Ramos (cell line): Measurements from ENCODE around the gene GORAB.

ENCODE experiments used
- in situ Hi-C: fragments of 300-500 bp; cut with MboI; formaldehyde crosslinking; loops from one replicate; pipeline ENCODE4 v1.14.3; 2022; ENCODE audit warnings: low sequenced_read_pairs; ENCODE audit not compliant: unreplicated experiment

GORAB gene

GRCh38 chr1:170536924-170537551 is 5.1 kb downstream of the GORAB start:
- in situ Hi-C loops: no loop called here

DNA sequence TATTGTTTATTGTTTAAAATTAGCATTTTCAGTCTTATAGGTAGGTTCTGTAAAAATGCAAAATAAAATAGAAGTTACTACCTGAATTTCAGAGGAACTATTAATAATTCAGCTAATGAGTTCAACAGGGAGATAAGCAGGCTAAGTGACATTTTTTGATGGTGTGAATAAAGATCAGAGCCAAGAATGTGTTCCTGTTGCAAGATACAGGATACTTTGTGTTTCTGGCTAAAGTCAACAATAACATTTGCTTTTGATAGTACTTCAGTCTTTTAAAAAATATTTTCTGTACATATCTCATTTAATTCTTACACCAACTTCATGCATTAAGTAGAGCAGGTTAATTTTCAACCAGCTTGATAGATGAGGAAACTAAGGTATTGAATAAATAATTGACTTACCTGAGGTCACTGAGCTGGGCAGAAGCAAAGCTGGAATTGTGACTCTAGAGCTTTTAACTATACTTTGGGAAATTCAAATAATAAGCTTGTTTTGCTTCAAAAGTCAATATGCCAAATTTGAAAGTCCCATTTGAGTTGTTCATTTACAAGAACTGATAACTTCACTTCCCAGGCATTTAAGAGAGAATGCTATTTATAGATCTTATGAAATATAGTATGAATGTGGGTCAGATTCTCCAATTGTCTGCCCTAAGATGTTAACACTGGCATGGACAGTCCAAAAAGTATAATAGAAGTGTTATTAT is 6.0 kb downstream of the GORAB start:
- in situ Hi-C loops: no loop called here

DNA sequence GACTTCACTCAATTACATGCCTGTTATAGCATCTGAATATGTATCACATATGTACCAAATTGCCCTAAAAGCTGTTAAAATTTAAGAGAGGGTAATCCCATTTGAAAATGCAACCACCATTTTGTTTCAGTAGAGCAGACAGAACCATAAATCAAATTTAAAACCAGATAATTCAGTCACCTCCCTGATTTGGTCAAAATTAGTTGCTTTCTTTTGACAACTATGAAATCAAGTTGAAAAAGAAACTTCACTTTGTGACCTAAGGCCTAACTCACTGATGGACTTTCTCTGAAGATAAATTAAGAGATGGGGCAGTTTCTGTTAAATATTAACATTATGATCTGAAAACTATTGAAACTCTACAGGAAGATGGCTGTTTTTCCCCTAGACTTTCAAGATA is 6.7 kb downstream of the GORAB start:
- in situ Hi-C loops: no loop called here

DNA sequence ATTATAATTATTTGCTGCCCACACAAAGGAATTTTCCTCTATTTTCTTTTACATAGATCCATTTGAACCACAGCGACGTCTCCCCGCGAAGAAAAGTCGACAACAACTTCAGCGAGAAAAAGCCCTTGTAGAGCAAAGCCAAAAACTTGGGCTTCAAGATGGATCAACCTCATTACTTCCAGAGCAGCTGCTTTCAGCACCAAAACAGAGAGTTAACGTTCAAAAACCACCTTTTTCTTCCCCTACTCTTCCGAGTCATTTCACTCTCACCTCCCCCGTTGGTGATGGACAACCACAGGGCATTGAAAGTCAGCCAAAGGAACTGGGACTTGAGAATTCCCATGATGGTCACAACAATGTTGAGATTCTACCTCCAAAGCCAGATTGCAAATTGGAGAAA is 7.2 kb downstream of the GORAB start:
- in situ Hi-C loops: no loop called here

- in situ Hi-C loops: no loop called here
These were observed 12.7 kb downstream of the GORAB start for GRCh38 chr1:170544624-170545023.

DNA sequence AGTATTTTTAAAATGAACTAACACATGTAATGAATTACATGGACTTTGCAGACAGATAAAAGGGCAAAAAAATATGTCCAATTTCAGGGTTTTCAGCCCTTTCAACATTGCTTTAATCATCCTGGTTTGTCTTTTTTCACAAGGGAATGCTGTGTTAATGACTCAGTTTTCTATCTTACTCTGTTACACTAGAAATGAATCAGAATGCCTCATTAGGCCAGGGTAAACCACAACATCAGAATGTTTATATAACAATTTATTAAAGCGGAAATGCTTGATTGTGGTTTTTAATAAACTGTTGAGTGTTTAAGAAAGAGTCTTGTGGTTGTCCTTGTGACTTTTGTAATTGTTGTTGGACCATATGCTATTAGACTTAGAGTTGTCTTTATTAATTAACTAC is 13.5 kb downstream of the GORAB start:
- in situ Hi-C loops: no loop called here

DNA sequence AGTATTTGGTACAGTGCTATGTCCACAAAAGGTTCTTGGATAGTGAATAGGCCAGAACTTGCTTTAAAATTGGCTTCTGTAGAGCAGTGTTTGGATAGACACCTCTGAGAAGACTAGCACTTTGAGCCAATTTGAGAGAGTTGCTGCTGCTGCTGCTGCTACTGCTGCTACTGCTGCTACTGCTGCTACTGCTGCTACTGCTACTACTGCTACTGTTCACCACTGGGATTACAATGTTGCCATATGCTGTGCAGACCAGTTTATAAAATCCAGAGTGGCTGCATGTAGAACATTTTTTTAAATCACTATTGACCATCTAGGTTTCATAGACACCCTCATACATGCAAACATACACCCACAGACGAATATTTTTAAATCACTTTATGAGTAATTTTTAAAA is 15.3 kb downstream of the GORAB start:
- in situ Hi-C loops: no loop called here

- in situ Hi-C loops: no loop called here
These were observed 16.5 kb downstream of the GORAB start for GRCh38 chr1:170548497-170548896.

- in situ Hi-C loops: no loop called here
These were observed 23.4 kb downstream of the GORAB start for GRCh38 chr1:170555370-170555769.

DNA sequence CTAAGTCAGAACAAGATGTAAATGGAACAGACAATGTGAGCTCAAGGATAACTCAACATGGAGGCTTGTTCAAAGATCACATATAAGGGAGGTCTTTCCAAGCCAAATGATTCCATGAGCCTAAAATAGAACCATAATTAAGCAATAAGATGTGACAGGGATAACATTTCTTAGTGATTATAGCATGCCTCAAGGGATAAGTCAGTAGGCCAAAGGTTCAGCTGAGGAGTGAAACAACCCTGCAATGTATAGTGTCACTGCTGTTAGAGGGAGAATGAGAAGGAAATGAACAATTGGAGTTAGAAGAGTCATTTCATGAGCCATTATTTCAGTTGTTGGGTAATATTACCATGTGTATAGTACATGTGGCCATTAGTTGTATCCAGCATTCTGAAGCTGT is 25.0 kb downstream of the GORAB start:
- in situ Hi-C loops: no loop called here

- in situ Hi-C loops: no loop called here
These were observed 26.8 kb downstream of the GORAB start for GRCh38 chr1:170558731-170559130.

DNA sequence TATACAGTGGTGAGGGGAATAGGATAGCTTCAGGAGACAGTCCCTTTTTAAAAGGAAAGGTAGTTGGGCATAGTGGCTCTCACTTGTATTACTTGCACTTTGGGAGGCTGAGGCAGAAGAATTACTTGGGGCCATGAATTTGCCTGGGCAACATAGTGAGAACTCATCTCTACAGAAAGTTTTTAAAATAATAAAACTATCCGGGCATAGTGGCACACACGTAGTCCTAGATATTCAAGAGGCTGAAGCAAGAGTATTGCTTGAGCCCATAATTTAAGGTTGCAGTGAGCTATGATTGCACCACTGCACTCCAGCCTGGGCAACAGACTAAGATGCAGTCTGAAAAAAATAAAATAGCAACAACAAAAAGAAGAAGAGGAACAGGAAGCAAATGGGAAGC is 27.2 kb downstream of the GORAB start:
- in situ Hi-C loops: no loop called here

- in situ Hi-C loops: no loop called here
These were observed 28.8 kb downstream of the GORAB start for GRCh38 chr1:170560681-170561285.

DNA sequence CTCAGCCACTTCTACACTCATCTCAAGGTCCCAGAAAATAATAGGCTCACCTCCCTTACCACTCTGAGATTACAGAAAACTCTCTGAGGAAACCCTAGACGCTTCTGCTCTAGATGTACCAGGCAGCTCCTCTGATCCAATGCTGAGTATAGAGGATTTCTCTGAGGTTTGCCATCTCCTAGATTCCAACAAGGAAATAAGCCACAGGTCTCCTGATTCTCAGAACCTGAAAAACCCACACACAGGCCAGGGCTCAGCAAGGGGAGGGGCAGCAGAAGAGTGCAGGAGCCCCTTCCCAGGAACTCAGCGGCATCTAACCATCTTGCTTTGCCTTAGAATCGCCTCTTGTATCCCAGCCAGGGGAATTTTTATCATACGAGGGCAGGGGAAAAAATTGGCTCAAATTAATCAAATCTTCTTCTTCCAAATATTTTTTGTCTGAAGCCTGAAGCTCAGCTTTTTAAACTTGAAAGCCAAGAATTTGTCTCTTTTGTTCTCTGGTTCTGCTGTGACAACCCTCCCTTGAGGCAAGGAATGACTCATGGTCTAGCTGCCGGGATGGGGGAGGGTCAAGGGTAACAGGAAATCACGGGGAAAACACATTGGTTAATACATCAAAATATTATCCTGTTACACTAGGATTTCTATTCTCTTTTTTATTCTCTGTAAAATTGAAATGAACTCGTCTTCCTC is 30.8 kb downstream of the GORAB start:
- in situ Hi-C loops: no loop called here

DNA sequence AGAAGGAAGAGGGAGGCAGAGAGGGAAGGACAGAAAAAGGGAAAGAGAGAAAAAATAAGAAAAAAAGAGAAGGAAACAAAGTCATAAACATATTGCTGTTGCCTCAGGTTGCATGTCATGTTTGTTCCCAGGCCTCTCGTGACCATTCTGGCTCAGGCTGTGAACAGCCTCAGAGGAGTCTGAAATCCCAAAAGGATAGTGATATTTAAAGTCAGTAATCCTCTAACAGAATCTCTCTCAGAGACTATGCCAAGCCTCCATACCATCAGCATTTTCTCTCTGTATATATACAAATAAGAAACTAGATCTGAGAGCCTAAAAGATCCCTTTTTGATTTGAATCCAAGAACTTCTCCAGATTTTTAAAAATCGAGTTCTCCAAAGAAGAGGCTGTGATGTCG is 35.2 kb downstream of the GORAB start:
- in situ Hi-C loops: no loop called here

- in situ Hi-C loops: no loop called here
These were observed 36.2 kb downstream of the GORAB start for GRCh38 chr1:170568197-170568596.

GRCh38 chr1:170576980-170577379 is 45.0 kb downstream of the GORAB start:
- in situ Hi-C loops: no loop called here

GRCh38 chr1:170578359-170578758 is 46.4 kb downstream of the GORAB start:
- in situ Hi-C loops: no loop called here

DNA sequence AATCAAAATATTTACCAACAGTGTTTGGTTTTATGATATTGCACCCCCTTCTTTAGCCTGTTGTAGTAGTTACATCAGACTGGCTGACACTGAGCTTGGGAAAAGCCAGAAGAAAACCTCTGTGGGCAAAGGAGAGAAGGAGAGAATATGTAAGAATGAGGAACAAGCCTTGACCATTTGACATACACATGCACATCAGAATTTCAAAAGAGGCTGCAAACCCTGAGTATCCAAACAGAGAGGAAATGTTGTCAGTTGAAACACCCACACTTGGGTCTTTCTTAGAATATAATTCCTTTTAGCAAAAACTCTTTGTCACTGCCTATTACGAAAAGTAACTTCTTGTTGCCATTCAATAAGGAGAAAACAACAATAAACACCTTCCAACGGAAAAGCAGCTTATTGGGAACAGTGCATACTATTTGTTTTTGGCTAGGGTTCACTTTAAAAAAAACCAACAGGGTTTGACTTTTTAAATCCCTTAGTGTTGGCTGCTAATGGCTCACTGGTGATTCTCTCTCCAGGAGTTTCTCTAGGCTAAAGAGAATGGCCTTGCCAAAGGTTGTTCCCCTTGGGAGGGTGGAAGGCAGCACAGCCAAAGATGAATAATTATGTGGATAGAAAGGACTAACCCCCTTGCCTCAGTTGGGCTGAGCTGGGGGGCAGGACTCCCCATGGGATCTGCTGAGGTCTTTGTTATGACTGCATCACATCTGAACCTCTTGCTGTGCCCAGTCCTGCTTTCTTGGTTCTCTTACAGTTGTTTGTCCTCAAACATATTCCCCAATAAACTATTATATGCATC is 48.9 kb downstream of the GORAB start:
- in situ Hi-C loops: no loop called here

- in situ Hi-C loops: no loop called here
These were observed 51.2 kb downstream of the GORAB start for GRCh38 chr1:170583186-170583585.
